OCI-LY7 (cell line): Measurements from ENCODE around the gene TRMT44.

Experiments
- CTCF ChIP-seq: fragments of 200-600 bp; sonication (generic); conservative IDR thresholded peaks from 2 replicates; pipeline ENCODE4 v1.5.1; 2014; ENCODE audit warnings: mild to moderate bottlenecking, antibody characterized with exemption, low read length, moderate library complexity, mixed read lengths
- EZH2phosphoT487 ChIP-seq: fragments of 200-600 bp; sonication (generic); IDR thresholded peaks from 2 replicates; pipeline ENCODE4 v1.6.1; 2018; ENCODE audit warnings: low read depth, borderline replicate concordance, mild to moderate bottlenecking, mixed run types, antibody characterized with exemption, low read length, moderate library complexity, mixed read lengths

GRCh38 chr4:8437281-8437680, 3.3 kb upstream of the TRMT44 start:
- TF ChIP-seq CTCF (no peak), EZH2phosphoT487 (no peak)
